ENCODE data around the gene KPTN.
"Not testable (repeated sequence)": the region's sequence is repeated elsewhere in the genome, so short reads cannot be mapped to it uniquely, and the experiment has no call there.

KPTN gene

DNA sequence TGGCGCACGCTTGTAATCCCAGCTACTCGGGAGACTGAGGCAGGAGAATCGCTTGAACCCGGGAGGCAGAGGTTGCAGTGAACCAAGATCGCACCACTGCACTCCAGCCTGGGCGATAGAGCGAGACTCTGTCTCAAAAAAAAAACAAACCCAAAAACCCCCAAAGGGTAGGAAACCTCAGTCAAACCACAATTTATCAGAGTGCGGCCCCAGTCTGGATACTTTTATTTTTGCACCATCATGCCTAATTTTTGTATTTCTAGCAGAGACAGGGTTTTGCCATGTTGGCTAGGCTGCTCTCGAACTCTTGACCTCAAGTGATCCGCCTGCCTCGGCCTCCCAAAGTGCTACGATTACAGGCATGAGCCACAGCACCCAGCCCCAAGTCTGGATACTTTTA is 2.2 kb upstream of the KPTN start:
- H3K4me3 ChIP-seq (ENCODE audit: low read length); H3K4me1 ChIP-seq (ENCODE audit: control insufficient read depth, insufficient read depth, low read length); H3K9ac ChIP-seq (ENCODE audit: low read length); H3K27me3 ChIP-seq (ENCODE audit: control insufficient read depth, insufficient read depth, low read length); H3K9me3 ChIP-seq (ENCODE audit: control insufficient read depth, low read length): not testable (repeated sequence)
- peaks cover 11% of the 10 kb centered on the region for H3K36me3 ChIP-seq (ENCODE audit: control insufficient read depth, insufficient read depth, low read length)

DNA sequence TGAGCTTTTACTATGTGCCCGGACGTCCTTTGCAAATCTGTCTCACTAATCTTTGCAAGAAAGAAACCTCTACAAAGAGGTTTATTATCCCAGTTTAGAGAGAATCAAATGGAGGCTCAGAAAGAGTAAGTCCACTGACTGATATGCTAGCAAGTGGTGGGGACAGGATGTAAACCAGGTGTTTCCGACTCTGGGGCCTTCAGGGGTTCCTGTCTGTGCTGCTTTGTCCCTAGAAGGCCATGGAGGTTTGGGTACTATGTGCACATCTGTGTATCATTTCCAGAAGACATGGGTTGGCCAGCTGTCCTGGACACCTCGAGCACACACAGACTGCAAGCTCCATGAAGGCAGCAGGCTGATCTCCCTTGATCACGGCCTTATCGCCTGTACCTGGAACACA is 1.2 kb upstream of the KPTN start:
- no peak overlapping the region for H3K9ac ChIP-seq (ENCODE audit: low read length)
- no peaks in the 10 kb centered on the region for H3K9me3 ChIP-seq (ENCODE audit: control insufficient read depth, low read length)
- H3K36me3 ChIP-seq (ENCODE audit: control insufficient read depth, insufficient read depth, low read length), result peaks cover 8% of the 10 kb centered on the region
- no peak overlapping the region for H3K4me3 ChIP-seq (ENCODE audit: low read length)
- H3K27me3 ChIP-seq (ENCODE audit: control insufficient read depth, insufficient read depth, low read length), result no peaks in the 10 kb centered on the region
- peaks cover 10% of the 10 kb centered on the region for H3K4me1 ChIP-seq (ENCODE audit: control insufficient read depth, insufficient read depth, low read length)

DNA sequence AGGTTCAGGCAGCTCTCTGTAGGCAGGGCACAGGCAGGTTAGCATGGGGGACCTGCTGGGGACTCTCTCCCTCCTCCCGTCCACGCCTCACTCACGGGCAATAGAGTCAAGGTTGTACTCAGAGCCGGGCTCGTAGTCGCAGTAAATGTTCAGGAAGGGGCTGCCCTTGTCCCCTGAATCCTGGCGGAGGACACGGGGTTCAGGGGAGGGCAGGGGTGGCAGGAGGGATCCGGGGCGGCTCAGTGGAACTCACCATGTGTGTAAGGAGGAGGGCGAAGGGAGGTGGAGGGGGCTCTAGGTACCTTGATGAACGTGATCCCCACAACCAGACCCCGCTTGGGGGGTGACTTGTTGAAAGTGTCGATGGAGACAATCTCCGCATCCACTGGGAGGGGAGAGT is 819 bp downstream of the KPTN start:
- peaks cover 10% of the 10 kb centered on the region for H3K4me1 ChIP-seq (ENCODE audit: control insufficient read depth, insufficient read depth, low read length)
- H3K4me3 ChIP-seq (ENCODE audit: low read length), result peak overlapping the region; percentile 83
- no peaks in the 10 kb centered on the region for H3K9me3 ChIP-seq (ENCODE audit: control insufficient read depth, low read length)
- H3K9ac ChIP-seq (ENCODE audit: low read length), result no peak overlapping the region
- no peaks in the 10 kb centered on the region for H3K27me3 ChIP-seq (ENCODE audit: control insufficient read depth, insufficient read depth, low read length)
- H3K36me3 ChIP-seq (ENCODE audit: control insufficient read depth, insufficient read depth, low read length), result no peaks in the 10 kb centered on the region

DNA sequence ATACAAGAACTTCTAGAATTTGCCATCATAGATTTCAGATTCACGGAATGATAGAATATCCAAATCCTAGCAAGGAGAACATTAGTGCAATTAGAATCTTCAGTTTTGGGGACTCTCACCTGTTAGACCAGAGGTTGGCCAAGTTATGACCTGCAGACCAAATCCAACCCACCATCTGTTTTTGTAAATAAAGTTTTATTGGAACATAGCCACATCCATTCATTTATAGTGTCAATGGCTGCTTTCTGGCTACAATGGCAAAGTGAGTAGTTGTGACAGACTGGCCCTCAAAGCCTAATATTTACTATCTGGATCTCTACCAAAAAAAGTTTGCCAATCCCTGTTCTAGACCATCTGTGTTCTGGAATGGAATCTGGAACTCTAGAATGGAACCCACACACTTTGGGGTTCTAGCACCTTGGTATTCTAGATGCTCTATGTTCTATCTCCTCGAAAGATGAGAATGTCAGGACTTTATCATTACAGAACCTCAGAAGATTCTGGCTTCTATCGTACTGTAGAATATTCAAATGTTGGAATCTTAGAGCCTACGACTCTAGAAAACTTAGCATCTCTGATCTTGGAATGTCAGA is 2.5 kb downstream of the KPTN start:
- Histone ChIP-seq H3K4me3 (ENCODE audit: low read length) (no peak overlapping the region), H3K4me1 (ENCODE audit: control insufficient read depth, insufficient read depth, low read length) (peaks cover 10% of the 10 kb centered on the region), H3K36me3 (ENCODE audit: control insufficient read depth, insufficient read depth, low read length) (no peaks in the 10 kb centered on the region), H3K27me3 (ENCODE audit: control insufficient read depth, insufficient read depth, low read length) (no peaks in the 10 kb centered on the region), H3K9me3 (ENCODE audit: control insufficient read depth, low read length) (no peaks in the 10 kb centered on the region), H3K9ac (ENCODE audit: low read length) (no peak overlapping the region)

DNA sequence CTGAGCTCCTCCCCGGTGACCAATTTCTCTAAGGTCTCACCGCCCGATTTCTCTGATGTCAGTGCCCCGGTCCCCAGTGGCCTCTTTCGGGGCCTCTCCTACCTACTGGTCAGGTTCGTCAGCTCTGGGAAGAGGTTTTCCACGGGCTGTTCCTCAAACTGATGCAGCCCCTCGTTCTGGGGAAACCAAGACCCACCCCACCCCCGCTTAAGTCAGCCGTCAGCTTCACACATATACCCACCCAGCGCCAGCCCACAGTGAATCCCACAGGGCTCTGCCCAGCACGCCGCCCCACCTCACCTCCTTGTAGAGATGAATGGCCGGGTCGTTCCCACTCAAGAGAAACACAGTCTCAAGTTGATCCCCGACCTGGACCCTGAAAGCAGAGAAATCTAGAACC is 3.4 kb downstream of the KPTN start:
- no peaks in the 10 kb centered on the region for H3K36me3 ChIP-seq (ENCODE audit: control insufficient read depth, insufficient read depth, low read length)
- no peaks in the 10 kb centered on the region for H3K27me3 ChIP-seq (ENCODE audit: control insufficient read depth, insufficient read depth, low read length)
- no peak overlapping the region for H3K4me3 ChIP-seq (ENCODE audit: low read length)
- no peaks in the 10 kb centered on the region for H3K9me3 ChIP-seq (ENCODE audit: control insufficient read depth, low read length)
- H3K9ac ChIP-seq (ENCODE audit: low read length), result no peak overlapping the region
- H3K4me1 ChIP-seq (ENCODE audit: control insufficient read depth, insufficient read depth, low read length), result peaks cover 10% of the 10 kb centered on the region

DNA sequence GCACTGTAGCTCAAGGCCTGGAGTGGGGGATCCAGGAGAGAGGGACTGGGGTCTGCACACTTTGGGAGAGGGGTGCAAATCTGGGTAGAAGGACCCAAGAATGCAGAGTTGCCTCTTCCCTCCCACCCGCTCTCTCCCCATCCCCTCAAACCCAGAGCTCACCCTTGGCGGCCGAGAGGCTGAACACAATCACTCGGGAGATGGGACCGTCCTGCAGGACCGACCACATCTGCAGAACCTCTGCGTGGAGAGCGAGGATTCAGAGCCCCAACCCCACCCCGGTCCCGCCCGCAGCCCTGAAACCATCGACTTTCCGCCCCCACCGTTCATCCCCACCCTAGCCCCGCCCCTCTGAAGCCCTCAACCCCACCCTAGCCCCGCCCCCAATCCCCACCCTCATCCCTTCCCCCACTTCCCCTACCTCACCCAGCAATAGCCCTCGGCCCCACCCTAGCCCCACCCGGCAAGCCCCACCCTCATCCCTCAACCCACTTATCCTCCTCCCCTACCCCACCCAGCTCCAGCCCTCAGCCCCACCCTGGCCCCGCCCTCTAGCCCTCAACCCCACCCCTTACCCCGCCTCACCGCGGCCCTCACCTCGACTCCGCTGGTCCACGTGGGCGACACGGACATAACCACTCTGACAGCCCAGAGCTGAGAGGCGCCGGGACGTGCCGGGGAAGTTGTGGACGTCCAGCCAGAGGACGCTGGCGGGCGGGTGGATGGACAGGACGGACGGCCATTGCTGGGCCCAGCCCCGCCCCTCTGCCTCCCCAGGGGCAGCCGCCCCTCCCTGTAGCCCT is 4.1 kb downstream of the KPTN start:
- no peaks in the 10 kb centered on the region for H3K9me3 ChIP-seq (ENCODE audit: control insufficient read depth, low read length)
- H3K4me3 ChIP-seq (ENCODE audit: low read length), result no peak overlapping the region
- no peak overlapping the region for H3K9ac ChIP-seq (ENCODE audit: low read length)
- peaks cover 8% of the 10 kb centered on the region for H3K4me1 ChIP-seq (ENCODE audit: control insufficient read depth, insufficient read depth, low read length)
- no peaks in the 10 kb centered on the region for H3K36me3 ChIP-seq (ENCODE audit: control insufficient read depth, insufficient read depth, low read length)
- no peaks in the 10 kb centered on the region for H3K27me3 ChIP-seq (ENCODE audit: control insufficient read depth, insufficient read depth, low read length)

DNA sequence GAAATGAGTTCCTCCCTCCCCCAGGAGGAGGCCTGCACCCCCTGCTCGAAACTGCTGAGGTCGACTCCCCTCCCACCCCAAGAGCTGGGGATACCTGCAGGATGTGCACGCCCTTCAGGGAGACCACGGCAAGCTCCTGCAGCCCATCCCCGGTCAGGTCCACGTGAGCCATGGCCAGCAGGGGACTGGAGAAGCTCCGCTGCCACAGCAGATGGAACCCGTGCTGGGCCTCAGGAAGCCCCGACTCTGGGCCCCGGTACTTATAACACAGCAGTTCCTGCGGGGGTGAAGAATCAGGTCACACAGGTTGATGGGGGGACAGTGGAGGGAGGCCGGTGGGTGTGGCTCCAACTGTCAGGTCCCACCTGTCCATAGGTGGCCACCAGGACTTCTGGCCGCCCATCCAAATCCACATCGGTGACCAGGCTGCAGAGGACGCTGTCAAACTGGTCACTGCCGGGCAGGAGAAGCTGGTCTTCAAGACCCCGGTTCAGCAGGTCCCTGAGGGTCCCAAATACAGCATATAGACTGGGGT is 7.5 kb downstream of the KPTN start:
- Histone ChIP-seq H3K4me3 (ENCODE audit: low read length) (no peak overlapping the region), H3K9ac (ENCODE audit: low read length) (no peak overlapping the region), H3K27me3 (ENCODE audit: control insufficient read depth, insufficient read depth, low read length) (peaks cover 10% of the 10 kb centered on the region), H3K36me3 (ENCODE audit: control insufficient read depth, insufficient read depth, low read length) (no peaks in the 10 kb centered on the region), H3K4me1 (ENCODE audit: control insufficient read depth, insufficient read depth, low read length) (no peaks in the 10 kb centered on the region), H3K9me3 (ENCODE audit: control insufficient read depth, low read length) (no peaks in the 10 kb centered on the region)

DNA sequence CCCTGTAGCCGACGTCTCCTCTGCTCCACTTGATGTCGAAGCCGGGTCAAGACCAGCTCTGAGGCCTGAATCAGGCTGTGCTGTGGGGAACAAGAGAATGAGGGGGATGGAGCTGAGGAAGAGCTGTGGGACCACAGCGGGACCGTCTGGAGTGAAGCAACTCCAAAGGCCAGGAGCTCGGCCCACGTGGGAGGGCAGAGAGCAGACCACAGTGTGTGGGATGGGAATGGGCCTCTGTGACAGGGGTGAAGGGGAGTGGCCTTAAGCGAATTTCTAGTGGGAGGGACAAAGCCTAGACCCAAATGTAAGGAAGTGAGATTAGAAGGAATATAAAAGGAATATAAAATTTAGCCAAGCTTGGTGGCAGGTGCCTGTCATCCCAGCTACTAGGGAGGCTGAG is 8.6 kb downstream of the KPTN start:
- Histone ChIP-seq H3K9ac (ENCODE audit: low read length) (no peak overlapping the region), H3K9me3 (ENCODE audit: control insufficient read depth, low read length) (no peaks in the 10 kb centered on the region), H3K36me3 (ENCODE audit: control insufficient read depth, insufficient read depth, low read length) (no peaks in the 10 kb centered on the region), H3K4me1 (ENCODE audit: control insufficient read depth, insufficient read depth, low read length) (no peaks in the 10 kb centered on the region), H3K4me3 (ENCODE audit: low read length) (no peak overlapping the region), H3K27me3 (ENCODE audit: control insufficient read depth, insufficient read depth, low read length) (peaks cover 20% of the 10 kb centered on the region)

DNA sequence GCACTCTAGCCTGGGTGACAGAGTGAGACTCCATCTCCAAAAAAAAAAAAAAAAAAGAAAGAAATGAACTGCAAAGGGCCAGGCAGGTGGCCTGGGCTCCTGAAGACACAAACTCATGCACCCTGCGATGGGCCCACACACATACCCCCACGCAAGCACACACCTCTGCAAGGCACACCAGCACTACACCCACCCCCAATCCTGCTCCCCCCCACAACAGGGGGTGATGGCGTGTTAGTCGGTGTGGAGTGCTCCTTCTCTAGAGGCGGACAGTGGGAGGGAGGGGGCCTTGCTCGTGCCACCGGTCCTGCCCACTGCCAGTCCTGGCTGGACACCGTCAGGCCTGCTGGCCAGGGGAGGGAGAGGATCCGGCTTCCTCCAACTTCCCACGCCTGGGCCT is 10.7 kb downstream of the KPTN start:
- Histone ChIP-seq H3K36me3 (ENCODE audit: control insufficient read depth, insufficient read depth, low read length) (no peaks in the 10 kb centered on the region), H3K9ac (ENCODE audit: low read length) (no peak overlapping the region), H3K4me3 (ENCODE audit: low read length) (no peak overlapping the region), H3K27me3 (ENCODE audit: control insufficient read depth, insufficient read depth, low read length) (peaks cover 42% of the 10 kb centered on the region), H3K4me1 (ENCODE audit: control insufficient read depth, insufficient read depth, low read length) (no peaks in the 10 kb centered on the region), H3K9me3 (ENCODE audit: control insufficient read depth, low read length) (no peaks in the 10 kb centered on the region)

DNA sequence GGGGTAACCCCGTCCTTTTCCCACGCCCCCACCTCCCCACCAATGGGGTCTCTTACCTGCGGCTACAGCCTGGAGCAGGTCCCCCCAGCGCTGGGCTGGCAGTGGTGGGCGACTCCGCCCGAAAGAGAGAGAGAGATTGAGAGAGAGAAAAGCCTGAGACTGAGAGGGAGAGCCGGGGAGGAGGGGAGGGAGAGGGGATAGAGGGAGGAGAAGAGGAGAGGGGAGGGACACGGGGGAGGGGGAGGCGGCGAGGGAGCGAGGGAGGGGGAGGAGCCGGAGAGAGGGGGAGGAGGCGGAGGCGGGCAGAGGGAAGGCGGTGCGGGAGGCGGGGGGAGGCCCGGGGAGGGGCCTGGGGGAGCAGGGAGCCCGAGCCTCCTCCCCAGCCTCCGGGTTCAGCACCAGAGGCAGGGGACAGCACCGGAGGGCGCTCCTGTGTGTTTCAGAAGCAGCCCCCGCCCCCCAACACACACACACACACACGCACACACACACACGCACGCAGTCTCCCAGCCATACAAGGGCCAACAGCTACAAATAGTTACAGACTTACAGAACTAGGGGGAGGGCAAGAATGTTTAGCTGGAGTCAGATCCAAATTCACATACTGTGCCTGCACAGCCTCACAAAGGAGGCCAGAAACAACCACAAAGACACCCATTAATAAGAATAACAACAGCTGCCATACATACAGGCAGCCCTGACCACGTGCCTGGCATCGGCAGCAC is 12.1 kb downstream of the KPTN start, which contains the start of gene SLC8A2:
TSS of gene SLC8A2 (minus strand) at position 161 of the 725 bp plus-strand sequence. CDS start 5,490 bp downstream, outside the sequence.
- Histone ChIP-seq H3K9ac (ENCODE audit: low read length) (no peak within 1 kb of the TSS), H3K9me3 (ENCODE audit: control insufficient read depth, low read length) (no peaks in the 10 kb centered on the region), H3K4me3 (ENCODE audit: low read length) (no peak within 1 kb of the TSS), H3K27me3 (ENCODE audit: control insufficient read depth, insufficient read depth, low read length) (peaks cover 52% of the 10 kb centered on the region), H3K4me1 (ENCODE audit: control insufficient read depth, insufficient read depth, low read length) (no peaks in the 10 kb centered on the region), H3K36me3 (ENCODE audit: control insufficient read depth, insufficient read depth, low read length) (no peaks in the 10 kb centered on the region)

DNA sequence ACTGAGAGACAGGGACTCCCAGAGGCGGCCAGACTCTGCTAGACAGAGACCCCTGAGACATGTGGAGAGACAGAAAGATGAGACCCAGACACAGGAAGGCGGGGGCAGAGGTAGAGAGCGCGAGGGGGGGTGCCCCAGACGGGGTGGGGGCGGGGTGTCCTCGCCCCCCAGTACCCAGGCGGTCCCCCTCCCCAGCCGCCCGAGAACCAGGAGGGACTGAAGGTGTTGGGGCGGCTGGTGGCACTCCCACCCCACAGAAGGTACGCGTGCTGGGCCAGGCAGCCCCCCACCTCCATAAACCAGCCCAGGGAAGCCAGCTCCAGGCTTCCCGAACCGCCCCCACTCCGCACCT is 12.7 kb downstream of the KPTN start:
- H3K27me3 ChIP-seq (ENCODE audit: control insufficient read depth, insufficient read depth, low read length), result peaks cover 52% of the 10 kb centered on the region
- no peaks in the 10 kb centered on the region for H3K36me3 ChIP-seq (ENCODE audit: control insufficient read depth, insufficient read depth, low read length)
- no peaks in the 10 kb centered on the region for H3K9me3 ChIP-seq (ENCODE audit: control insufficient read depth, low read length)
- H3K4me1 ChIP-seq (ENCODE audit: control insufficient read depth, insufficient read depth, low read length), result no peaks in the 10 kb centered on the region
- no peak overlapping the region for H3K9ac ChIP-seq (ENCODE audit: low read length)
- H3K4me3 ChIP-seq (ENCODE audit: low read length), result no peak overlapping the region
